Measurements from ENCODE around the gene PLA2G4C.

Gene PLA2G4C

GRCh38 chr19:48061401-48062344, 48.9 kb downstream of the PLA2G4C start:
- no peak for DNase-seq (ENCODE audit: low read depth in 3 of 3, low spot score in 1 of 3)

- no peak for DNase-seq (ENCODE audit: low read depth in 3 of 3, low spot score in 1 of 3)
These were observed 50.2 kb downstream of the PLA2G4C start for GRCh38 chr19:48060381-48060780.

DNA sequence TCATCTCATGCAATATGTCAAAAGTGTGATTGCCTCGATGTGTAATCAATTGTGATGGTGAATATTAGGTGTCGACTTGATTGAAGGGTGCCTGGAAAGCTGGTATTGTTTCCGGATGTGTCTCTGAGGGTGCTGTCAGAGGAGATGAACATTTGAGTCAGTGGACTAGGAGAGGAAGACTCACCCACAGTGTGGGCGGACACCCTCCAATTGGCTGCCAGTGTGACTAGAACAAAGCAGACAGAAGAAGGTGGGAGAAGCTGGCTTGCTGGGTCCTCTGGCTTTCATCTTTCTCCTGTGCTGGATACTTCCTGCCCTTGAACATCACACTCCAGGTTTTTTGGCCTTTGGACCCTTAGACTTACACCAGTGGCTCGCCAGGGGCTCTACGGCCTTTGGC, 51.3 kb downstream of the PLA2G4C start:
- DNase-seq (ENCODE audit: low read depth in 3 of 3, low spot score in 1 of 3), result no peak

- DNase-seq (ENCODE audit: low read depth in 3 of 3, low spot score in 1 of 3), result no peak
These were observed 56.8 kb downstream of the PLA2G4C start for GRCh38 chr19:48053856-48054255.

DNA sequence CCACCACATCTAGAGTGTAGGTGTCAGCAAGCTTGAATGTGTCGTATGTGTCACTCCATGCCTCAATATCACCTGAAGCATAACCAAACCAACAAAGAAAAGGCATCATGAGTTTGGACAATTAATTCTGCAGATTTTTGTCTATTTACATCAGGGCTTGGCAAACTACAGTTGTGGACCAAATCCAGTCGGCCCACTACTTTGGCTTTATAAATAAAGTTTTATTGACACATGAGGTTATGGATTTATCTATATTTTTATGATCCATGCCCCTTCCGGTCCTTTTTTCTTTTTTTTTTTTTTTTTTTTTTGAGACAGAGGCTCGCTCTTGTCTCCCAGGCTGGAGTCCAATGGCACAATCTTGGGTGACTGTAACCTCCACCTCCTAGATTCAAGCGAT, 57.5 kb downstream of the PLA2G4C start:
- DNase-seq (ENCODE audit: low read depth in 3 of 3, low spot score in 1 of 3), result no peak

- no peak for DNase-seq (ENCODE audit: low read depth in 3 of 3, low spot score in 1 of 3)
These were observed 59.1 kb downstream of the PLA2G4C start for GRCh38 chr19:48051335-48052033.

- no peak for DNase-seq (ENCODE audit: low read depth in 3 of 3, low spot score in 1 of 3)
These were observed 66.1 kb downstream of the PLA2G4C start for GRCh38 chr19:48044561-48044960.

DNA sequence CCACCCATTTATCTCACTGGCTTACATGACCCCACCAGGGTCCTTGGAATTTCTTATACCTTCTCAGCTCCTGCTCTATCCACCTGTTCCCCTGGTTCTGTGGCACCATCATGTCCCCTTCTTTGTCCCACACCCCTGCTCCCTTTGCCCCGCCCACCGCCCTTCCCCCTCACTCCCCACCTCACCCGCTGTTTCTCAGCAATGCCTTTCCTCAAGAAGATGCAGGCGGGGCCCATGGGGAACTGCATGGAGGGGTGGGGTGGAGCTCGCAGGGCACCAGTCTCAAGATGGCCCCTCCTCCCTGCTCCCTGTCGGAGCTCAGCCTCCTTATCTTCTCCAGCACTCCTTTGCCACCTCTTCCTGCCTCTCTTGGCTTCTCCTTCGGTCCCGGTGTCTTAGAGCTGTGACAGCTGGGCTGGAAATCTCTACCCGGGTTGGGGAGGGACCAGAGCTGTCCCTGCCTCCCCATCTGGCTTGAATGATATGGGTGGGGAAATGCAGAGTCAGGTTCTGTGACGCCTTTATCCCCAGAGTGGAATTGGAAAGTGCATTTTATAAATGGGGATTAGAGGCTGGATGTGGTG, 66.8 kb downstream of the PLA2G4C start, which contains the start of gene CABP5:
Gene CABP5 (minus strand): TSS at position 405 of the 584 bp plus-strand sequence. CDS start 157 bp downstream, at position 248.
- no peak for DNase-seq (ENCODE audit: low read depth in 3 of 3, low spot score in 1 of 3)

GRCh38 chr19:48041877-48042580, 68.6 kb downstream of the PLA2G4C start:
- no peak for DNase-seq (ENCODE audit: low read depth in 3 of 3, low spot score in 1 of 3)

DNA sequence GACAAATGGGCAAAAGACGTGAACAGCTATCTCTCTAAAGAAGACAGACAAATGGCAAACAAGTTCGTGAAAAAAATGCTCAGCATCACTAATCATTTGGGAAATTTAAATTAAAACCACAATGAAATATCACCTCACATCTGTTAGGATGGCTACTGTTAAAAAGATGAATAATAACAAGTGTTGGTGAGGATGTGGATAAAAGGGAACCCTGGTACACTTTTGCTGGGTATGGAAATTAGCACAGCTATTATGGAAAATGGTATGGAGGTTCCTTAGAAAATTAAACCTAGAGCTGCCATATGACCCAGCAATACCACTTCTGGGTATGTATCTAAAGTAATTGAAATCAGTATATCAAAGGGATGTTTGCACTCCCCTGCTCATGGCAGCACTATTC, 73.9 kb downstream of the PLA2G4C start:
- DNase-seq (ENCODE audit: low read depth in 3 of 3, low spot score in 1 of 3), result no peak

- no peak for DNase-seq (ENCODE audit: low read depth in 3 of 3, low spot score in 1 of 3)
These were observed 77.0 kb downstream of the PLA2G4C start for GRCh38 chr19:48033604-48034003.

- no peak for DNase-seq (ENCODE audit: low read depth in 3 of 3, low spot score in 1 of 3)
These were observed 80.5 kb downstream of the PLA2G4C start for GRCh38 chr19:48030073-48030472.

DNA sequence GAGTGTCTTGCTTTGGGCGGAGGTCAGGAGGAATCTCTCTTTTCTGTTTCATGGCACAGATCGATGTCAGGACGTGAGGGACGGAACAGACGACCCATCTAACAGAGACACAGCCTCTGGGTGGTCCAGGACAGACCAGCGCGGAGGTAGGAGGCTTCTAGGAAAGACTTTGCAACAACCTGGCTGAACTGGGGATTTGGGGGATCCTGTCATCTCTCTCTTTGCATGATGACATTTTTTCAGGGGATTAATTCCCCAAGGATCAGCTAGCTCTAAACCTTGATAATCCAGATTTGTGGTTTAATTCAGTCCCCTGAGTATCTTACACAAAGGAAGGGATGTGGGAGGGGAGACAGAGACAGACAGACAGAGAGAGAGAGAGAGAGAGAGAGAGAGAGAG, 81.2 kb downstream of the PLA2G4C start:
- no peak for DNase-seq (ENCODE audit: low read depth in 3 of 3, low spot score in 1 of 3)

- DNase-seq (ENCODE audit: low read depth in 3 of 3, low spot score in 1 of 3), result no peak
These were observed 85.1 kb downstream of the PLA2G4C start for GRCh38 chr19:48025480-48025879.

DNA sequence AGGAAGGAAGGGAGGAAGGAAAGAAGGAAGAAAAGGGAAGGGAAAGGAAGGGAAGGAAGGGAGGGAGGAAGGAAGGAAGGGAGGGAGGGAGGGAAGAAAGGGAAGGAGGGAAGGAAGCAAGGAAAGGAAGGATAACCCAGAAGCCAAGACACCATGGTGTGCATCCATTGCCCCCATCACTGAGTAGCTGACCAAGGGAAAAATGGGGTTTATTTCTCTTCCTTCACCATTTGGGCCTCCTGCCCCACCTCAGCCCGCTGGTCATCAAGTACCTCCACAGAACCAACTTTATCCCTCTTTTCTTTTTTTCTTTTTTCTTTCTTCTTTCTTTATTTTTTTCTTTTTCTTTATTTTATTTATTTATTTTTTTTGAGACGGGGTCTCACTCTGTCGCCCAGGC, 87.1 kb downstream of the PLA2G4C start:
- no peak for DNase-seq (ENCODE audit: low read depth in 3 of 3, low spot score in 1 of 3)

- DNase-seq (ENCODE audit: low read depth in 3 of 3, low spot score in 1 of 3), result no peak
These were observed 87.6 kb downstream of the PLA2G4C start for GRCh38 chr19:48023011-48023410.

DNA sequence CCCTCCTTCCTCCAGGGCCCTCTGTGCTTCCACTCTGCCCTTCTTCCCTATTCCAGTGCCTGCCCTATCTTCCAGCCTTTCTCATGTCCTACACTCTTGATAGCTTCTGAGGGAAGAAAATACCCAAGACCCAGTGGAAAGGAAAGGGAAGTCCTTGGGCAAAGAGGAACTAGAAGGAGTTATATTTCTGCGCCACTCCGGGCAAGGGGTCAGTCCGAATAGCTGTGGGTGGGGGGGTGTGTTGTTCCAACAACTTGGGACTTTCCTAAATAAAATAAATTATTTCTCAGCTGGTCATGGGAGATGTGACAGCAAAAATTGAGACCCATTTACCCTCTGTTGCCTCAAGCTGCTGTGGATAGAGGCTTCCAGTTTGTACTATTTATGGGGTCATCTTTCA, 89.9 kb downstream of the PLA2G4C start:
- DNase-seq (ENCODE audit: low read depth in 3 of 3, low spot score in 1 of 3), result no peak

DNA sequence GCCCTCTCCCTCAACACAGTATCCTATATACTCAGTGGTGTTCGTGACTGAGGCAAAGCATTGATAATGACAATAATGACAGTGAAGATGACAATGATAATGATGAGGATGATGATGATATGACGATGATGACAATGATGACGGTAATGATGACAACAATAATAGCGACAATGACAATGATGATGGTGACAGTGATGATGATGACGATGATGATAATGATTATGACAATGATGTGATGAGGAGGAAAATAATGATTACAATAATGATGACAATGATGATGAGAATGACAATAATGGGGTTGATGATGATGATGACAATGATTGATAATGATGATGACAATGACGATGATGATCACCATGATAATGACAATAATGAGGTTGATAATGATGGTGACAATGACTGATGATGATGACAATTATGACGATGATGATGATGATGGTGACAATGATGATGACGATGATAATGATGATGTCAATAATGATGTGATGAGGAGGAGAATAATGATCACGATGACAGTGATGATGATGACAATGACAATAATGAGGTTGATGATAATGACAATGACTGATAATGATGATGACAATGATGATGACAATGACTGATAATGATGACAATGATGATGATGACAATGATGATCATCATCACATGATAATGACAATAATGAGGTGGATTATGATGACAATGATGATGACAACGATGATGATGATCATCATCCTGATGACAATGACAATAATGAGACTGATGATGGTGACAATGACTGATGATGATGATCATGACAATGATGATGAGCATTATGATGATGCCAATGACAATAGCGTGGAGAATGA, 99.5 kb downstream of the PLA2G4C start:
- no peak for DNase-seq (ENCODE audit: low read depth in 3 of 3, low spot score in 1 of 3)

DNA sequence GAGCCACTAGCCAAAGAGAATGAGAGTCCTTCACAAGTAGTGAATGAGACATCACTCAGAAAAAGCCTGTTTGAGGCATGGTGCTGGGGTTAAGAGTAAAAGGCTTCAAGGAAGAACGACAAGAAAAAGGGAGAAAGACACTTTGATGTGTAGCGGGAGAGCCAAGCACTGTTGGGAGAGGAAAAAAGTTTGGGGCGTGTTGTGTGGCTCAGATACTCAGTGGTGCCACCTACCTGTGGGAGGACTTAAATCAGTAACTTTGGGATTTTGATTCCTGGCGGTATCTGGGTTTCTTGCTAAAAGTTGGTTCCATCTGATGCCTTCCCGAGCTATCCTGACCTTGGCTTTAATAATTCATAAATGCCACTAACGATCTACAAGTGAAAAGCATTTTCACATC, 103.9 kb downstream of the PLA2G4C start:
- DNase-seq (ENCODE audit: low read depth in 3 of 3, low spot score in 1 of 3), result no peak

GRCh38 chr19:48004236-48004635, 106.4 kb downstream of the PLA2G4C start:
- no peak for DNase-seq (ENCODE audit: low read depth in 3 of 3, low spot score in 1 of 3)
